VCaP (cell line): ENCODE results near the gene BSCL2.

ENCODE experiments used
- H3K27ac ChIP-seq: fragments of 450-650 bp; 2 replicates; pipeline ENCODE4 v1.5.1; 2017
- TF ChIP-seq, protein P1 (sequence below): fragments of 450-650 bp; conservative IDR thresholded peaks from 2 replicates; pipeline ENCODE4 v1.5.1; 2017; ENCODE audit warnings: mild to moderate bottlenecking, moderate library complexity

Gene BSCL2

DNA sequence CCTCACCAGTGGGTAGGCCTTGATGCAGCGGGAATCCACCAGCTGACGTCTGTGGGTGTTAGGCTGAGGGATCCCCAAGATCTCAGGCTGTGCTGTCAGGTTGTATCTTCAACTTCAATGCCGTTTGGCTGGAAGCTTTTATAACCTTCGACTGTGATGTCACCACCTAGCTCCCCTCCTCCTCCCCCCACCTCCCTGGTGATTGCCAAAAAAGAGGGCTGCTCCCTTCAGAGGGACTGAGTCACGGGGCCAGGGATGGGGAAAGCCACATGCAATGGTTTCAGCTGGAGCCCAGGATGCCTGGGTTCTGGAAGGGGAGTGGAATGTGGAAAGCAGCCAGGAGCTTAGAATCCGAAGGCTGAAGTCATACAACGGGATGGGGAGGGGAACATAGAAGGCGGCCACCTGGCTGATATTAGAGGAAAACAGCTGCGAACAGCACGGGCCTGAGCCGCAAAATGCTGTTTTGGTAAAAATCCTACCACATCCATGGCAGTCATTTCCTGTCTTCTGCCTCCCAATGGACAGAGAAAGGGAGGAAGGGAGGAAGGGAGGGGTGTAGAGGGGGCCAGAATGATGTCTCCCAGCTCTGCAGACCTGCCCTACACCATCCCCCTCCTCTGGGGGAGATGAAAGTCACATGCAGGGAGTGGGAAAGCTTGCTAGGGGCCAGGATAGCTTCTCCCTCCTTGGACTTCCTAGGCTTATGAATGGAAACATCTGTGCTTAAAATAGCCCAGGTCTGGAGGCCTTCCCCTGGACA lies 17.6 kb downstream of the BSCL2 start, which contains the start of gene LRRN4CL:
LRRN4CL (minus strand) TSS at position 110 of the 763 bp plus-strand sequence. CDS start 1,022 bp downstream, outside the sequence.
- TF ChIP-seq, protein P1, sequence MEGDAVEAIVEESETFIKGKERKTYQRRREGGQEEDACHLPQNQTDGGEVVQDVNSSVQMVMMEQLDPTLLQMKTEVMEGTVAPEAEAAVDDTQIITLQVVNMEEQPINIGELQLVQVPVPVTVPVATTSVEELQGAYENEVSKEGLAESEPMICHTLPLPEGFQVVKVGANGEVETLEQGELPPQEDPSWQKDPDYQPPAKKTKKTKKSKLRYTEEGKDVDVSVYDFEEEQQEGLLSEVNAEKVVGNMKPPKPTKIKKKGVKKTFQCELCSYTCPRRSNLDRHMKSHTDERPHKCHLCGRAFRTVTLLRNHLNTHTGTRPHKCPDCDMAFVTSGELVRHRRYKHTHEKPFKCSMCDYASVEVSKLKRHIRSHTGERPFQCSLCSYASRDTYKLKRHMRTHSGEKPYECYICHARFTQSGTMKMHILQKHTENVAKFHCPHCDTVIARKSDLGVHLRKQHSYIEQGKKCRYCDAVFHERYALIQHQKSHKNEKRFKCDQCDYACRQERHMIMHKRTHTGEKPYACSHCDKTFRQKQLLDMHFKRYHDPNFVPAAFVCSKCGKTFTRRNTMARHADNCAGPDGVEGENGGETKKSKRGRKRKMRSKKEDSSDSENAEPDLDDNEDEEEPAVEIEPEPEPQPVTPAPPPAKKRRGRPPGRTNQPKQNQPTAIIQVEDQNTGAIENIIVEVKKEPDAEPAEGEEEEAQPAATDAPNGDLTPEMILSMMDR, result no peak
- no peak within 1 kb of the TSS for H3K27ac ChIP-seq

DNA sequence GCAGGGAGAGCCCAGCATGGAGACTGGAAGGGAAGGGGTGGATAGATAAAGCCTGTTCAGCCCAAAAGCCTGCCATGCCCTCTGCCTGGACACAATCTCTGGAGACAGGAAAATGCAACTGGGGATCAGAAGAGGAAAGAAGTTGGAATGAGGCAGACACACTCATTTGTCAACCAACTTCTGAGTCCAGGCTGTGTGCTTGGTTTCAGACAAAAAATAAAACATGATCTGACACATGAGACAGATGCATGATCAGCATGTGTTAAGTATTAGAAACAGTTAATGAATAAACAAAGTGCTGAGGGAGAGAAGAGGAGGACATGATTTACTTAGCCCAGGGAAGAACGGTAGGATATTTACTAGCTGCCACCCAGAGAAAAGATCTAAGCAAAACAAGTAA lies 18.7 kb downstream of the BSCL2 start:
- H3K27ac ChIP-seq, result no peak overlapping the region
- TF ChIP-seq, protein P1, result no peak

DNA sequence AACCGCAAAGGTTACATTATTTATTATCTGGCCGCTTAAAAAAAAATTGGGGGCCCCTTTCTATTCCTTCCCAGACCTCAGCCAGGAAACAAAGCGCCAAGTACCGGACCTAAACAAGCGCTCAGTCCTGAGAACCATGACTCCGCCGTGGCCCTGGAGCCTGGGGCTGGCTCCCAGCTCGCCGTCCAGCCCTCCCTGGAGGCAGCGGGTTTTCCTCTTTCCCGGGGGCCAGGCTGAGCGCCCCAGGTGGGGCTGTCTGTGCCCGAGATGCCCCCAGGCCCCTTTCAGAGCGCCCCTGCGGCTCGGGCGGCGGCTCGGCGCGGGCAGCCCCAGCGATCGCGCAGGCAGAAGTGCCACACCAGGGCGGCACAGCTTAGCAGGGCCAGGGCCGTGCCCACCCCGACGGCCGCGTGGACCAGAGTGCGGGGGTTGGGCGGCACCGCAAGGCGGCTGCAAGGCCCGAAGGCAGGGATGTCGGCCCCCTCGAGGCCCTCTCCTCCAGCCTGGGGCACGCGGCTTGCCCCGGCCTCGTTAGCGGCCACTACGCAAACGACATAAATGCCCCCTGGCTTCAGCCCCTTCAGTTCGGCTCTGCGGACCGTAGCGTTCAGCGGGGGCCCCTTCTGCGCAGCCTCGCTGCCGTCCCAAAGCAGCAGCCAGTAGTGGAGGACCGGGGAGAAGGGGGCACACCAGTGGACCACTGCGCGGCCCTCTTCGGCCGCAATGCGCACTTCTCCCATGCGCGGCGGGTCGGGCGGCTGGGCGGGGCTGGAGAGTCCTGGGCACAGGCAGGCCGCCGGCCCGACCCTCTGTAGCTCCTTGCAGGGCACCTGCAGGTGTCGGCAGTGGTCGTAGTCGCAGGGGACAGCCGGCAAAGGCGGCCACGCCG lies 19.5 kb downstream of the BSCL2 start:
- no peak overlapping the region for H3K27ac ChIP-seq
- TF ChIP-seq, protein P1, result no peak

DNA sequence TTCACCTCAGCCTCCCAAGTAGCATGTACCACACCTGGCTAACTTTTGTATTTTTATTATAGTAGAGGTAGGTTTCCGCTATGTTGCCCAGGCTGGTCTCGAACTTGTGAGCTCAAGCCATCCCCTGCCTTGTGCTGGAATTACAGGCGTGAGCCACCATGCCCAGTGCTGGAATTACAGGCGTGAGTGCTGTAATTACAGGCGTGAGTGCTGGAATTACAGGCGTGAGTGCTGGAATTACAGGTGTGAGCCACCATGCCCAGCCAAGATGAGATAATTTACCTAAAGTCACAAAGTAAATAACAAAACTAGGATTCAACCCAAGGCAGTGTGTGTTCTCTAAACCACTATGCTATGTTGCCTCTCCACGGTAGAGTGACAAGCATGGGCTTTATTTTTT lies 24.7 kb downstream of the BSCL2 start:
- TF ChIP-seq, protein P1, result no peak
- H3K27ac ChIP-seq, result no peak overlapping the region

DNA sequence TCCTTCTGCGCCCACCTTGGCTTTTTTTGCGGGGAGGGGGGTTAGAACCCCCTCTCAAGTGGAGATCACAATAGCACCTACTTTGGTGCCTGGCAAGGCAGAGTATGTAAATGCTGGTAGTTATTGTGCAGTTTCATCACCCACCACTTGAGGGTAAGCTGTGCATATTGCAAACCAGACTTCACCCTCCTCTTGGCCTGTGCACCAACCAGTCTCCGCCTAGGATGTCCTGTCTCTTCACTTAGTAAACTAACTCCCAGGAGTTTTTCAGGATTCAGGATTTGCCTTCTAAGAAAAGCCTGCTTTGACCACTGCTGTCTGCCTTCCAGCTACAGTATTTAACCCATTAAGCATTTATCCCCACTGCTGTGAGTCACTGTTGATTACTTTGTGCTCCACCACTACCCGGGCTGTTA lies 26.4 kb downstream of the BSCL2 start:
- TF ChIP-seq, protein P1, result peak; percentile 73
- H3K27ac ChIP-seq, result peak overlapping the region; percentile 88

DNA sequence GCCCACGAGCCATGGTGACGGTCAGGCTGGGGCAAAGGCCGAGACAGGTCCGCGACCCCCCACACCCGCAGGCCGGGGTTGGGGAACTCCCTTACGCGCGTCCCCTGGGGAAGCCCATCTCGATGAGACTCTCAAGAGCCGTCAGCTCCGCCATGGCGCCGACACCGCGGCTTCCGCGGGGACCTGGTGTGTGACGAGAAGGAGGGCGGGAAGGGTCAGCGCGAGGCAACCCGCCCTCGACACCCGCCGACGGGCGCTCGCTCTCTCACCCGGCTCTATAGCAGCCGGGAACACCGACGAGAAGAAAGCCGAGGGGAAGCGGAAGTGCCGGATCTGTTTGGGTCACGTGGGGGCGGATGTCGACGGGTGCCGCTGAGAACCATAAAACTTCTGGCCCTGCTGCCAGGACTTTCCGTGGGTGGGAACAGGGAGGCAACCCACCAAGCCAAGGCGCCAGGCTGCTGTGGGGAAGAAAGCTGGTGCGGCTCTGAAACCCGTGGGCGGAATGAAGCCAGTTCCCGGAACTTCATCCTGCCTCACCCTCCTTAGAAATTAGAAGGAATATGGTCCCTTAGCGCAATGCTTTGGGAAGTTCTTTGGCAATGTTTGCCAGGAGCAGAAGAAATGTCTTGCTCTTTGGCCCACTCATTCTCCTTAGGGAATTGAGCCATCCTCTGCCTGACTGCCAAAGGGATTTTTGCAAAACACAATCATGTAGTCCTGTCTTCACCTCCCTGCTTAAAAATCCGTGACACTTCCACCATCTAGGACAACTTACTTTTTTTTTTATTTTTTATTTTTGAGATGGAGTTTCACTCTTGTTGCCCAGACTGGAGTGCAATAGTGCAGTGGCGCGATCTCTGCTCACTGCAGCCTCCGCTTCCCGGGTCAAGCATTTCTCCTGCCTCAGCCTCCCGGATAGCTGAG lies 28.2 kb downstream of the BSCL2 start, which contains the start of gene UBXN1:
UBXN1 (minus strand) TSS at position 304 of the 927 bp plus-strand sequence; CDS start at position 154, 150 bp downstream.
- peak within 1 kb of the TSS; percentile 88 for H3K27ac ChIP-seq
- TF ChIP-seq, protein P1, result no peak
